GM21381 (cell line): ENCODE results near the gene COMMD4.
"Not testable (repeated sequence)": the region's sequence is repeated elsewhere in the genome, so short reads cannot be mapped to it uniquely, and the experiment has no call there.

Source experiments
- ATAC-seq: cut with Tn5 transposase; IDR thresholded peaks from one replicate; pipeline ENCODE4 v1.9.1; 2021; ENCODE audit warnings: mild to moderate bottlenecking, moderate library complexity; ENCODE audit not compliant: unreplicated experiment

Gene COMMD4

DNA sequence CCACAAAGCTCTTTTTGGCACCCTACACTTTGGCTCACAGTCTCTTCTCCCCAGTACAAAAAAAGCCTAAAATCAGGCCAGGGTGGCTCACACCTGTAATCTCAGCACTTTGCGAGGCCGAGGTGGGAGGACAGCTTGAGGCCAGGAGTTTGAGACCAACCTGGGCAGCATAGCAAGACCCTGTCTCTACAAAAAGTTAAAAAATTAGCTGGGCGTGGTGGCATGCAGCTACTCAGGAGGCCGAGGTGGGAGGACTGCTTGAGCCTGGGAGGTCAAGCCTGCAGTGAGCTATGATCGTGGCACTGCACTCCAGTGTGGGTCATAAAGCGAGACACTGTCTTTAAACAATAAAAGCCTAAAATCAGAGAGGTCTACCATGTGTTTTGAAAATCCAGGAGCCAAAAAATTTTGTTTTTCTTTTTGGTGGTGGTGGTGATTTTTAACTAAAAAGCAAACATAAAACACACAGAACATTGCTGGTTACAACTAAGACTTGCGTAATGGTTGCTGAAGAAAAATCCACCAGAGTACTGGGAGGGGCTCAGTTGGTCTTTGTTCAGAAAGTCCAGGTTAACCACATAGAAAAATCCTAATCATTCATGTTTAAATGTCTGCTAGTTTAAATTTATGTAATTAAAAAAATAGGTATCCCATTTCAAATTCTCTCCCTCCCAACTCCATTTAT is 34.2 kb downstream of the COMMD4 start:
- ATAC-seq: no peak

DNA sequence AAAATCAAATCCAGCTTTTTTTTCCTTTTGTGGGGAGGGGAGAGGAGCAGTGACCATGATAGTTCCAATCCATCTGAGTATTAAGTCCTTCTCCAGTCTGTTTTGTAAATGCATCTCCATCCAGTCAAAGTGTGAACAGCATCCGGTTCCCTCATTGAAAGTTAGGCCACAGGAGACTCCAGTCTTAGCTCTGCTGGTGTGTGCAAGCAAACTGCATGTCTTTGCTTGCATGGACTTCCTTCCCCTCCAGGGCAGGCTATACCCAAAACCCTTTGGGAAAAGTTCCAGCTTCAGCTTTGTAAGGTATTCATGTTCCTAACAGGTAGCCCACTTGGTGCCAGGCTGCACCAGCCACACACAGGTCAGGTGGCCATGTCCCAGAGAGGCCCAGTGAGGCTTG is 35.6 kb downstream of the COMMD4 start:
- ATAC-seq: no peak

DNA sequence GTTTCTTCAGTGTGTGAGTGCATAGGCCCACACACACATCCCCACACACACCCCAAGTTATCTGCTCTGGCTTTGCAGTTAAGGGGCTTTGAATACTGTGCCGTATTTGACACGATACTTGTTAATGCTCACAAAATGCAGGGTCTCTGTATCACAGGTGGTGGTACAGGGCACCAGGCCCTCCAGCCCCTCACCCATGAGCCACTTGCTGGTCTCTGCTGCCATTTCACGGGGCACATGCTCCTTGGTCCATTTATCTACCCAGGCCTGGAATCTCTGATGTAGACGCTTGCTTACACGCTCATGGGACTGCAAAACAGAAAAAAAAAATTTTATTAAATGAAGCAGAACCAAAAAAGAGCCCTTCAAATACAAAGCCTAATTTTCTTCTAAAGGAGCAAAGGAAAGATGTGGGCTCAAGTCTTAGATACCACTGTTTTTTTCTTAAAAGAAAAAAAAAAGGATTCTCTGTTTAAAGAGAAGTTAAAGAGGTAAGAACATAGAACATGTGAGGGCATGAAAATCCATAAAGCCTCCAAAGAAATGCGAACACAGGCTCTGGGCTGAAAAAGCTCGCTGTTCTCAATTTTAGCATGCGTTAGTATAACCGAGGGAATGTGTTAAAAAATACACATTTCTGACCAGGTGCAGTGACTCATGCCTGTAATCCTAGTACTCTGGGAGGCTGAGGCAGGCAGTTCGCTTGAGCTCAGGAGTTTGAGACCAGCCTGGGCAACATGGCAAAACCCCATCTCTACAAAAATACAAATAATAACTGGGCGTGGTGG is 36.2 kb downstream of the COMMD4 start:
- no peak for ATAC-seq

DNA sequence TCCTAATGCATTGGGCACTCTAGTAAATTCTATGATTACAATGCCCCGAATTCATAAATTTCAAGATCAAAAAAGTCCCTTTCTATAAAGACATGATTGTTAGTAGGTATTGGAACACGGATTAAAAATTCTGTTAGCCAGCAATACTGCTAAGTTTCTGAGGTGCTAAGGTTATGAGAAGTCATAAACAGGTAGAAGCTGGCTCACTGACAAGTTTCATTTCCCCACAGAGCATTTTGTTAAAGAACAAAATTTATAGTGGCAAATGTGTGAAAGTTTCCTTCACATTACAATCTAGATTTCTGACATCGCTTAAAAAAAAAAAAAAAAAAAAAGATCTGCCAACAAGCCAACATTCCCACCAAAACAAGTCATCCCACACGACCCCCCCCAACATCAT is 44.9 kb downstream of the COMMD4 start:
- ATAC-seq: no peak

DNA sequence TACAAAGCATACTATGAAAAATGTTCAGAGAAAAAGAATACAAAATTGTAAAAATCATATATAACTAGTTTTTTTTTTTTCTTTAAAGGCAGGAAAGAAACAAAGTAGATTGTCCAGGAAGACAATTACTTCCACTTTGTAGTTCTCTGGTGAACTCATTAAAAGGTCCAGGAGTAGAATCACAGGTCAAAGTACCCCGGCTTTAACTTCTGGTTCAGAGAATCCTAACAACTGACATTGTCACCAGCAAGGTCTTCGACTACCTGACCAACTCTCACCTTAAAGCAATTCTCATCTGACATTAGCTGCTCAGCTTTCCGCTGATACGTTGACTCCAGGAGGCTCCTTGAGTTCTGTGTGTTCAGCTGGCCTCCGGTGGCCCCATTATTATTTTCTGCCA is 48.1 kb downstream of the COMMD4 start:
- ATAC-seq: not testable (repeated sequence)
